Hematopoietic multipotent progenitor cell treated with erythropoietin and hydrocortisone succinate and interleukin-3 and kit ligand, for 17 days (in vitro differentiated cells): ENCODE measurements around the gene IGFALS.

Source experiments
- DNase-seq: peaks from one replicate; pipeline ENCODE4 v3.0.0-alpha.2; 2015; ENCODE audit warnings: low spot score

IGFALS gene

DNA sequence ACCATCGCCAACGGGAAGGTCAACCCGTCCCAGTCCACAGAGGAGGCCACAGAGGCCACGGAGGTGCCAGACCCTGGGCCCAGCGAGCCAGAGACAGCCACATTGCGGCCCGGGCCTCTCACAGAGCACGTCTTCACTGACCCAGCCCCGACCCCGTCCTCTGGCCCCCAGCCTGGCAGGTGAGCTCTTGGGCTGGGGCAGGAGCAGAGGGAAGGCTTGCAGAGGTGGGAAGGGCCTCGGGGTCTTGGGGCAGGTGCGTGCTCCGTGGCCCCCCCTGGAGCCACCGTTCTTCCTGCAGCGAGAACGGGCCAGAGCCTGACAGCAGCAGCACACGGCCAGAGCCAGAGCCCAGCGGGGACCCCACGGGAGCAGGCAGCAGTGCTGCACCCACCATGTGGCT lies 27.3 kb downstream of the IGFALS start:
- no peak for DNase-seq

DNA sequence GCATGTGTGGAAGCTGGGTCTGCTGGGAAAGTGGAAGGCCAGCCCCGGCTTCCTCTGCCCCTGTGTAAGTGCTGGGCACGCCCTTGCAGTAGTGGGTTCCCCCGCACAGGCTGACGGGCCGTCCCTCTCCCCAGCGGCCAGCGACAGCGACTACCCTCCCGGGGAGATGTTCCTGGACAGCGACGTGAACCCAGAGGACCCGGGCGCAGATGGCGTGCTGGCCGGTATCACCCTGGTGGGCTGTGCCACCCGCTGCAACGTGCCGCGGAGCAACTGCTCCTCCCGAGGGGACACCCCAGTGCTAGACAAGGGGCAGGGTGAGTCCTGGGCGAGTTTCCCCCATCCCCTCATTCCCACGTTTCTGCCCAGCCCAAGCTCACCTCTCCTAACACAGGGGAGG lies 27.7 kb downstream of the IGFALS start:
- no peak for DNase-seq

DNA sequence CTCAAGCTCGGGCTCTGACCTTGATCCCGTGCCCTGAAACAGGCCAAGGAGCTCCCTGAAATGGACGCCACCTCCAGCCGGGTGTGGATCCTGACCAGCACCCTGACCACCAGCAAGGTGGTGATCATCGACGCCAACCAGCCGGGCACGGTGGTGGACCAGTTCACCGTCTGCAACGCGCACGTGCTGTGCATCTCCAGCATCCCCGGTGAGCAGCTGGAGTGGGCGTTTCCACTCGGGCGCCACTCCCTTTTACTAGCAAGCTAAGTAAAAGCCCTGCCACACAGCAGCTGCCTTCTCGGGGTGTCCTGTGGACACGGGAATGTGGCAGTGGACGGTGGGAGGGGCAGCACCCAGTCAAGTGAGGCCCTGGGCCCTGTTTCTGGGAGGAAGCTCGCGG lies 28.5 kb downstream of the IGFALS start:
- no peak for DNase-seq

DNA sequence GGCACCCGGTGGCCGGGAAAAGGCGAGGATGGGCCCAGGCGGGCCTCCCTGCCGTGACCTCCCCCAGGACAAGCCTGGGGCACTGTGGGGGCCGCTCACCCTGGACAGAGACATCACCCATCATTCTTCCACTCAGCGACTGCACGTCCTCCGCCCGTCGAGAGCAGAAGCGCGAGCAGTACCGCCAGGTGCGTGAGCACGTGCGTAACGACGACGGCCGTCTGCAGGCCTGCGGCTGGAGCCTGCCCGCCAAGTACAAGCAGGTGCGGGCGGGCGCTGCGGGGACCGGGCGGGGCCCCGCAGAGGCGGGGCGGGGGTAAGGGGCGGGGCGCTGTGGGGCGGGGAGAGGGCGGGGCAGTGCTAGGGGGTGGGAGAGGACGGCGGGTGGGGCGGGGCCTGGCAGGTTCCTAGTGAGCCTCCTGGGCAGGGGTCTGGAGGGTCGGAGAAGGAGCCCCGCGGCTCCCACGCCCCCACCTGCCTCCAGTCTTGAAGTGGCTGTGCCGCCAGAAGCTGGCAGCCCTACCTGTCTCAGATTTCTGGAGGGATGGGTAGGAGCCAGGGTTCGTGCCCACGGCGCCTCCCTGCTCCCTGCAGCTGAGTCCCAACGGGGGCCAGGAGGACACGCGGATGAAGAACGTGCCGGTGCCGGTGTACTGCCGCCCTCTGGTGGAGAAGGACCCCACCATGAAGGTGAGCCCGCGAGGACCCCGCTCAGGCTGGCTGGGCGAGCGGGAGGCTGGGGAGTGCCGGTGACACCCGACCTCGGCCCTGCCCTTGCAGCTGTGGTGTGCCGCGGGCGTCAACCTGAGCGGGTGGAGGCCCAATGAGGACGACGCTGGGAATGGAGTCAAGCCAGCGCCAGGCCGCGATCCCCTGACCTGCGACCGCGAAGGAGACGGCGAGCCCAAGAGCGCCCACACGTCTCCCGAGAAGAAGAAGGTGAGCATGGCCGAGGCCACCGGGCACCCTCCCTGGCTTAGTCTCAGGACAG lies 29.7 kb downstream of the IGFALS start:
- no peak for DNase-seq

DNA sequence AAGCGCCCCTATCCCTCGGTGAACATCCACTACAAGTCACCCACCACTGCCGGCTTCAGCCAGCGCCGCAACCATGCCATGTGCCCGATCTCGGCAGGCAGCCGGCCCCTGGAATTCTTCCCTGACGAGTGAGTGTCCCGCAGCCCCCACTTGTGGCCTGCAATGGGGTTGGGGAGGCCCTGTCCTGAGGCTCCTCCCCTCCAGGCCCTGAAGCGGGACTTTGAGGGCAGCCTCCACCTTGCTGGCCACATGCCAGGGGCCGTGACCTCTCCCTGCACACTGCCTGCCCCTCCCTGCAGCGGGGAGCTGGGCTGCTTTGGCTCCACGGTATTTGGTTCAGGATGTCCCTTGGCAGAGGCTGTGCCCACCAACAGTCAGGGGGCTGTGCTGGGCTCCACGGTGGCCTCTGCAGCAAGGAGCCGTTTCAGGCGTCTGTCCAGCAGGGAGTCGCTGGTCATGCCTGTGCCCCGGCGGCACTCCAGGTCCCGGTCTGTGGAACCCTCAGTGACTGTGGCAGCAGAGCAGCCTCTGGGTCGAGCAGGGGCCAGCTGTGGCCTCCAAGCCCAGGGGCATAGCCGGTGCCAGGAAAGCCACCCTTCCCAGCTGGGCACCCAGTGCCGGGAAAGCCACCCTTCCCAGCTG lies 30.5 kb downstream of the IGFALS start:
- DNase-seq, result peak; percentile 14

DNA sequence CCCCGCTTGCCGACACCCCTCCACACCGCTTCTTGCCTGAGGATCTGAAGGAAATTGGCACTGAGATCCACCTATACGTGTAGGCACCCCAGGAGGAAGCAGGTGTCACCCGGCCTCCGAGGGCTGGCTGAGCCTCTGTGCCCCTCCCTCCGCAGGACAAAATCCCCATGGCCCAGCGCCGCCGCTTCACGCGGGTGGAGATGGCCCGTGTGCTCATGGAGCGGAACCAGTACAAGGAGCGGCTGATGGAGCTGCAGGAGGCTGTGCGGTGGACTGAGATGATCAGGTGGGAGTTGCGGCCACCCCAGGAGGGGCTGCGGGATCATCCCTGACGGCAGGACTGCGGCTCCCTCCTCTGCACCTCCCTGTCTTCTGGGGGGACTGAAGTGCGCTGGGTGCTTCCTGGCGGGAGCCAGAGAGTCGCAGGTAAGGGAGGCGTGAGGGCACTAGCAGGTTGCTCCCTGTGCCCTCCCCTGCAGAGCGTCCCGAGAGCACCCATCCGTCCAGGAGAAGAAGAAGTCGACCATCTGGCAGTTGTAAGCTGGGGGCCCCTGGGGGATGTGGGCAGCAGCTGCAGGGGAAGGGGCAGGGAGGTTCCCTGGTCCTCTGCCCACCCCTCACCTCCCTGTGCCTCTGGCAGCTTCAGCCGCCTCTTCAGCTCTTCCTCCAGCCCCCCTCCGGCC lies 31.2 kb downstream of the IGFALS start:
- DNase-seq, result no peak

DNA sequence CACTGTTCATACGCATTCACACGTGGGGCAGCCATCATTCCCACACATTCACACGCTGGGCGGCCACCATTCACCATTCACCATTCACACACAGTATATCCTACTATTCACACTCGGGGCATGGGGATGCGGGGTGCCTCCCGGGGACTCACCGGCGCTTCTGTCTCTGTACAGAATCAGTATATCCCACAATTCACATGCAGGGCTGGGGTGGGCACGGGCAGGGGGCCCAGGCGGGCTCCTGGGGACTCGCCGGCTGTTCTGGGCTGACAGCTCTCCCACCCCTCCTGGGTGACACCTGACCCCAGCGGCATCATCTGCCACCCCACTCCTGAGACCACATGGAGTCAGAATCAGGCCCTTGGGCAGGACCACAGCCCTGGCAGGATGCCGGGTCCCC lies 31.8 kb downstream of the IGFALS start:
- DNase-seq, result no peak

DNA sequence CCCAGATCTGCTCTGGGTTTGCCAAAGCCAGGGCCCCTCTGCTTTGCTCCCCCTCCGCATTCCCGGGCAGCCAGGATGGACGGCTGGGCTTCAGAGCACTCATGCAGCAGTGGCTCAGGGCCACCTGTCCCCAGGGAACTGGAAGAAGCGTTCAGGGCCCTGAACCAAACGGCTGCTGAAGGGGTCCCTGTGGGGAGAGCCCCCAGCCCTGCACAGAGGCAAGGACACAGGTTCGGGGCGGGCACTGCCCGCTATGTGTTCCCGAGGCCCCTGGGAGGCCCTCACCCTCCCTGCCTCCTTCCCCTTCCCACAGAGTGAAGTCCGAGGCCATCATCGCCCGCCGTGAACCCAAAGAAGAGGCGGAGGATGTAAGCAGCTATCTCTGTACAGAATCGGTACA lies 32.6 kb downstream of the IGFALS start:
- DNase-seq, result no peak

DNA sequence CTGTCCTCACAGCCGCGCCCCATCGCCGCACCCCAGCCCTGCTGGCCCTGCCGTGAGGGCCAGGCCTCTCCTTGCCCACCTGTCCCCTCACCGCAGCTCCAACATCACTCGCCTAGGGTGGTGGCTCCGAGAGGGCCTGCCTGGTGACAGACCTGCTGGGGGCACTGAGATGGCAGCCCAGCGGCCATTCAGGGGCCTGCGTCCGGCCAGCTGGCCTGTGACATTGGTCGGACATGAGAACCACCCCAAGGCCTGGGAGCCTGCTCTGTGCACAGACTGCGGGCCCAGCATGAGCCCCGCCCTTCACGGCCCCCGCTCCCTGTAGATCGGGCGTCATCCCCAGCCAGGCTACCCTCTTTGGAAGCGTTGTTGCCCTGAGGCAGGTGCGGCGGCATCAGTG lies 34.0 kb downstream of the IGFALS start:
- no peak for DNase-seq

DNA sequence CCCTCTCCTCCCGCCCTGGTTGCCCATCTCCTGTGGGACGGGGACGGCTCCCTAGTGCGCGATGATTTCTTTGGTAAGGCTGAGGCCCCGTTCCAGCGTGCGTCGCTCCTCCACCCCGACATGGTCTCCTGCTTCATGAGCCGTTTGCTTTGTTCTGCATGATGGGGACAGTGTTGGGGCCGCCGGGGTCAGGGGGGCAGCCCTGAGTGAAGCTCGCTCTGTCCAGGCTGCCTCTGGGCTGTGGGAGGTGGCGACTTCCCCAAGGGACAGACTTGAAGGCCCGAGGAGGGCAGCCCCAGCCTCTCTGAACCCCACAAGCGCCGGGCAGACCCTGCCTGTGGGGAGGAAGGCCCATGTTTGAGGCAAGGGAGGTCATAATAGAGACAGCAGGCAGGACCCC lies 34.6 kb downstream of the IGFALS start:
- DNase-seq, result no peak

DNA sequence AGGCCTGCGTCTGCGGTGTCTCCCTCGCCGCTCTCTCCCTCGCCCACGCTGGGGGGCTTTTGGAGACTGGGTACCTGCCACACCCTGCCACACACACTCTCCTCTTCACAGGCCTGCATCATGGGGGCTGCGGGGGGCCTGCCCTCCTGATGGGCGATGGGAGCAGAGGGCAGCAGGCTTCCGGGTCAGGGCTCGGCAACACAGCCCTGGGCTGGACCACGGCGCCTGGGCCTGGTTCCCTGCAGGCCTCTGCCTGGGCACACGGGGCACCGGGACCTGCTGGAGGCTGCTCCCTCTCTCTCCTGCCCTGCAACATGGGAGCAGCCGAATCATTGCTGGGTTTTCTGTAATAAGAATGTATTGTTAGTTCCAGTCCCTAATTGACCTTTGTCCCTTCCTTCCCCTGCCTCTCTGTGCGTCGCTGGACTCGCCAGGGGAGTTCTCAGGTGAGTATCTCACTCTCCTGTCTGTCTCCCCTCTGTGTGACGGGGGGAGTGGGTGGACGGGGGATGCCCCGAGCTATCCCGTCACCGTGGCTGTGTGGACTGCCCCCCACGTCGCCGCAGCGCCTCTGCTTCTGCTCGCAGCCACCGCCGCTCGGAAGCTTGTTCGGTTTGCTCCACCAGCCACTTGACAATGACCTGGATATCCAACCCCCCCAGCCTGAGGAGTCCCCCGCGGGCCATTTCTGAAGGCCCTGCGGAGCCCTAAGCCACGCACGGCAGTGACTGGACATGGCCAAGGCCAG lies 35.6 kb downstream of the IGFALS start:
- DNase-seq, result no peak

DNA sequence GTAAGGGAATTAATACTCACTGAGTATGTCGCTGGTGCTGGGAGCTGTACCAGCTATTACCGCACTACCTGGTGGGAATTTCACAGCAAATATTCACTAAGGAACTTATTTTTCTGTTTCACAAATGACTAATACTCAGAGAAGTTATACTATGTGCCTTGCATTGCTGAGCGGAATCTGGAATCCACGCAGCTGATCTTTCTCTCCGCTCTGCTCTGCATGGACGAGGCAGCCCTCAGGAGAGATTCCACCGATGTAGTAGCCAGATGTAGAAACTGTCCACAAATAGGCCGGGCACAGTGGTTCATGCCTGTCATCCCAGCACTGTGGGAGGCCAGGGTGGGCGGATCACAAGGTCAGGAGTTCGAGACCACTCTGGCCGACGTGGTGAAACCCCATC lies 39.3 kb downstream of the IGFALS start:
- no peak for DNase-seq

DNA sequence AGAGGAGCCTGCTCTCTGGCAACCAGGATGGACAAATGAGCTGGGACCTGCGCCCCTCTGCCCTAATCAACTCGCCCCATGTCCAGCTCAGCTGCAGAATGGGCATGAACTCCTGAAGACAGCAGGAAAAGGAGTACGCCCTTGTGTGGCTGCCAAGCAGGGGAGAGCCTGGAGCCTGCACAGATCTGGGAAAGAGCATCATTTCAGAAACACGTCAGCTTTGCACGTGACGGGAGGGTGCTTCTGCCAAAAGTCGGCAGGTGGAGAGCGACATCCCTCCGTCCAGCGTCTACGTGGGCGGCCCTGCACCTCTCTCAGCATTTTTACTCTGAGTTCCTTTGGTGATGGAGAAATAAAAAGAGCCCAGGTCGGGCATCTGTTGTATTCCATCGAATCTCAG lies 40.7 kb downstream of the IGFALS start:
- DNase-seq, result no peak

DNA sequence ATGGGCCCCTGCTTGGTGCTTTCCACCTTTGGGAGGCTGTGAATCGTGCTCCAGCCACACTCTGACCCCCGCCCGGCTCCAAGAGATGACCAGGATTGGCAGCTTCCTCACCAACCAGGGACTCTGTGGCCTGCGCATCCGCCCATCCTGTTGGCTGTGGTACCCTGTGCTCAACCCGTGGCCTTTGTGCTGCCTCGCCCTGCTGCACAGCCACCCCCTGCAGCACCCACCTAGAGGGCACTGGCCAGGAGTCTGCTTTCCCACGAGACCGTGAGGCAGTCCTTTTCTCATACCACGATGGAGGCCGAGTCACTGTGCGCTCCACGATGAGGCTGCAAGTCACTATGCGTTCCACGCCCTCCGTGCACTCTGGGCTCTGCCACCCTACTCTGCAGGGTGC lies 41.6 kb downstream of the IGFALS start:
- no peak for DNase-seq

DNA sequence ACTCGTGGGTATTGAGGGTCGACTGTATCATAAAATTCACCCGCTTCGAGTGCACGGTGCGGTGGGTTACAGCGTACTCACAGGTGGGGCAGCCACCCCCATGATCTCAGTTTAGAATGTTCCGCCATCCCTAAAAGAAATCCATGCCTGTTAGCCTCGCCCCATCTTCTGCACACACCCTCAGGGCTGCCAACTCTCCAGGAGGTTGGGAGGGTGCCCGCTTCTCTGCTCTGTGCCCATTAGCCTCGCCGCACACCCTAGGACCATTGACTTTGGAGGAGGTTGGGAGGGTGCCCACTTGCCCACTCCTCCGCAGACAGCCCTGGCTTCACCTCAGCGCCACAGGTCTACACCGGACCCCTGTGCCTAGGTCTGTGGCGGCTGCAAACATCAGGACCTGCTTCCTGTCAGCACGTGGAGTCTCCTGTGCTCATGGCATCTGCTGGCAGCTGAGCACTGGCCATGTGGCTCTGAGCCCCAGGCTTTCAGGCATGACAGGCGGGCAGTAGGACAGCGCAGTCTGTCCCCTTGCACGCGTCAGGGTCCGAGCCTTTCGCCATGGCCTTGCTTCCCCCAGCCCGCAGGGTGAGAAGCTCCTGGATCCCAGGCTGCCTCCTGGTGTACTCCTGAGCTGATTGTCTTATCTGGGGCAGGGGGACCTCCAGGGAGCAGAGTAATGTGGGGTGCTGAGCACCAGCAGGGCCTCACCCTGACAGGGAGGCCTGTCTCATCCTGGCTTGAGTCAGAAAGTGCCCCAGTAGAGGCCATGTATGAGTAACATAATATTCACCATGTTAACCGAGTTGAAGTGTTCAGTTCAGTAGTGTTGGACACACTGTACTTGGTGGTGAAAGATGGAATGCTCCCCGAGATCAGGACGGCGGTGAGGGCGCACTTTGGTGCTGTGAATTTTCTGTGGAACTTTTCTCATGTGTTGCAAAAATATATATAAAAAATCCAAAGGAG lies 44.1 kb downstream of the IGFALS start:
- DNase-seq, result no peak

DNA sequence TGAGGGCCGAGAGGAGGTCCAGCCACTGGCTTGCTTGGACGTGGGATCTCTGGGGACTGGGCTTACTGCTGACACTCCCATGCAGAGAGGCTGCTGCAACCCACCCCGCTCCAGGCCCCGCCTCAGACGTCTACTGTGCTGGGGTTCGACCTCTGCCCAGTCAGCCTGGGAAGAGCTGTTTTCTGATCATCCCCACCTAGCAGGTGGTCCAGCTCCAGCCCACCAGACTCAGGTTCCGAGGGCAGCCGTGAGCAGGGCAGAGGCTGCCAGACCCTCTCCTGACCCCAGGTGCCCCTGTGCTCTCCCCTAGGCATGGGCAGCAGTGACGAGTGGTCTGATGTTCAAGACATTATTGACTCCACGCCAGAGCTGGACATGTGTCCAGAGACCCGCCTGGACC lies 45.6 kb downstream of the IGFALS start:
- DNase-seq, result no peak

DNA sequence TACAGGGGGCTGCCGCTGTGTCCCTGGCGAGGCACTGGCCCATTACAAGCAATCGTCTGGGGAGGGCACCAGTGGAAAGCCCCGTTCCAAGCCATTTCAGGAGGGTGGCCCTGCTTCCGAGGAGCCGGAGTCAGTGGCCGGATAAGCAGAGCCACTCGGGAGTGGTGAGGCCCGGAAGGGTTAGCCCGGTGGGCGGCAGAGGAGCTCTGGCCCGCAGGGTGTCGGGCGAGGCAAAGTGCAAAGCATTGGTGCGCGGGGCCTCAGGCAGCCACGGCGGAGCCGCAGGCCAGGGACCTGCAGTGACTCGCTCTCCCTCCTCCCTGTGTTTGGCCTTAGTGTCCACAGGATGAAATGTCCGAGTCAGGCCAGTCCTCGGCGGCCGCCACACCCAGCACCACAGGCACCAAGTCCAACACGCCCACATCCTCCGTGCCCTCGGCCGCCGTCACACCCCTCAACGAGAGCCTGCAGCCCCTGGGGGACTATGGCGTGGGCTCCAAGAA lies 46.8 kb downstream of the IGFALS start:
- DNase-seq, result no peak

DNA sequence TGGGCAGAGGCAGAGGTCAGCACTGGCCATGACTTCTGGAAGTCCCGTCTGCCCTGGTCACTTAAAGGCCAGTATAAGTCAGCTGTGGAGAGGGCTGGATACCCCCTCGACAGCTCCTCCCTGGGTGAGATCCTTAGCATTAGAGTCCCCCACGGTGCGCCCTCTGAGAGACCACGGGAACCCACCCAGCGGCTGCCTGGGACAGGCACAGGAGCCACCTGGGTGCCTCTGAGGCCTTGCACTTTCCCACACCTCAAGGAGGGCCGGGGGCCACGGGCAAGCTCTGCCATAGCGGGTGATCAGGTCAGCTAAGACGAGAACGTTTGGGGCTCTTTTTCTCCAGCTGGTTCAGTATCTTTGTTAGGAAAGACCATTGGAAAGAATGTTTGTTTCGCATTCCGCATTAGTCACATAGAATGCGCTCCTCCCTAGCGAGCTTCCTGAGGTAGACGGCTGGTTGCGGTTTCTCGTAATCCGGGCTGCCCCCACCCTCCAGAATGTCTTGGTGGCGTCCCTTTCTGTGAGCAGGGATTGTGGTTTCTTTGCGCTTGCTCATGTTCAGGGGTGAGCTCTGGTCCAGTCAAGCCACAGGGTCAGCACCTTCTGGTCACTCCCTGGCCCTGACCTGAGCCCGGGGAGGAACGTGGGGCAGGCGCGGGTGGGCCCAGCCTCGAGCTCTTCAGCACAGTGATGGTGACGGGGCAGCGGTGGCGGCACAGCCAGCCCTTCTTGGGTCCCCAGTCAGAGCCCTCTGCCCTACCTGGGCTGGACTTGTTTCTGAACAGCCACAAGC lies 47.4 kb downstream of the IGFALS start:
- DNase-seq, result no peak

DNA sequence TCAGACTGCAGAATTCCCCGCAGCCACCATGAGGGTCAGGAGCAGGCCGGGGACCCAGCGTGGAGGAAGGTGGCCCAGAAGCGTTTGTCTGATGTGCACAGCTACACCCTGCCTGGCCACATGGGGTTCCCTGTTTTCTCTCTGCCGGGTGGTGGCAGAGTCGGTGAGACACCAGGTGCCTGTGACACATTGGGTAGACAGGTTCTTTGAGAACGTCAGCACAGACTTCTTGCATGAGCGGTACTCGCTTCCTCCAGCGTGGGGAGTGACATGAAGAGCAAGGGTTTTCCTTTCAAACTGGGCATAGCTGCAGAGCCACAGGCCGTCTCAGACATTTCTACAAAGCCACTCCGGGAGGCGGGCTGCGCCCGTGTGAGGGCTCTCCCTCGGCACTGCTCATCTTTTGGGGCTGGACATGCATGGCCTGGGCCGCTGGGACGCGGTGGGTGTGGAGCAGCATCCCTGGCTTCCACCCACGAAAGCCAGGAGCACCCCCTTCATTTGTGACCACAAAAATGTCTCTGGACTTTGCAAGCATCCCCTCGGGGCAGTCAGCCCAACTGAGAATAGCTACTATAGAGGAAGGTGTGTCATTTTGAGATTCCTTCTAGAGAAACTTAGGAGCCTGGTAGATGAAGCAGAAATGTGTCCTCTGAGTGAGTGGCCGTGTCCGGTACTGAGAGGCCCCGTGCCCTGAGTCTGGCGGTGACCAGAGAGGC lies 48.2 kb downstream of the IGFALS start:
- DNase-seq, result no peak
